ENCODE data around the gene KLF7.

KLF7 gene

DNA sequence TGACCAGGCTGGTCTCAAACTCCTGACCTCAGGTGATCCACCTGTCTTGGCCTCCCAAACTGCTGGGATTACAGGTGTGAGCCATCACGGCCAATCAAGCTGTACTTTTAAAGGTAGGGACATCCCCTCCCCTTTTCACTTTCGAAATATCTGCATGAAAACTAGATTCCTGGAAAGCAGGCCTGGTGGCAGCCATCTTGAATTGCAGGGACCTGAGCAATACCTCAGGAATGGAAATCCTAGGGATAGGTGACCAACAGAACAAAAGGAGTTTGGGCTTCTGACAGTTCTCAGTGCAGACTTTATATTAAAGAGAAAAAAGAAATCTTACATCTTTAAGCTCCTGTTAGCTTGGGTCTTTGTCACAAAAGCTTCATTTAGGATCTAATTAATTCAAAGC is 62.6 kb downstream of the KLF7 start:
- Histone ChIP-seq H3K27ac (ENCODE audit: low read depth, low read length) (no peak overlapping the region), H3K4me3 (ENCODE audit: low read depth in 1 of 5, low read length in 5 of 5) (no peak overlapping the region), H3K27me3 (ENCODE audit: control insufficient read depth in 5 of 5, insufficient read depth in 4 of 5, low read length in 5 of 5) (no peaks in the 10 kb centered on the region), H3K4me1 (ENCODE audit: control insufficient read depth in 5 of 5, insufficient read depth in 5 of 5, low read length in 5 of 5) (peaks cover 0 to 9% (median 0%) of the 10 kb centered on the region in 5 donors), H3K9ac (ENCODE audit: low read length in 5 of 5) (no peak overlapping the region), H3K9me3 (ENCODE audit: control insufficient read depth in 5 of 5, low read length in 5 of 5) (no peaks in the 10 kb centered on the region), H3K36me3 (ENCODE audit: control insufficient read depth in 5 of 5, insufficient read depth in 5 of 5, low read length in 5 of 5) (peaks cover 3 to 48% (median 21%) of the 10 kb centered on the region in 5 donors)

DNA sequence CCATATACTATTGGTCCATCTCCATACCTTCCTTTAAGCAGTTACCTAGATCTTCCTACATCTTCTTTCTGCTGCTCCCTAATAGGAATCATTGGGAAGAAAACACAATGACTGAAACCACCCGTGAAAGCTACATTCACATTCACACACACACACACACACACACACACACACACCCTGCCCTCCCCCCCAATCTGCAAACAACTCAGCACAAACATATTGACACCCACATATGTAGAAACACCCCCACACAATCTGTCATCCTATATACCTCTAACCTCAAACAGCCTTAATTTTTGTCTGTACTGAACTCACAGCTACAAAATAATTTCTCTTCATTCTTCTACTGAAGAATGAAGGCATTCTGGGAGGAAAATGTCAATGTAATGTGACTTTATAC is 63.8 kb downstream of the KLF7 start:
- H3K9ac ChIP-seq (ENCODE audit: low read length in 5 of 5) = no peak overlapping the region
- H3K27me3 ChIP-seq (ENCODE audit: control insufficient read depth in 5 of 5, insufficient read depth in 4 of 5, low read length in 5 of 5) = no peaks in the 10 kb centered on the region
- H3K4me1 ChIP-seq (ENCODE audit: control insufficient read depth in 5 of 5, insufficient read depth in 5 of 5, low read length in 5 of 5) = peaks cover 0 to 5% (median 0%) of the 10 kb centered on the region in 5 donors
- no peak overlapping the region for H3K4me3 ChIP-seq (ENCODE audit: low read depth in 1 of 5, low read length in 5 of 5)
- no peaks in the 10 kb centered on the region for H3K9me3 ChIP-seq (ENCODE audit: control insufficient read depth in 5 of 5, low read length in 5 of 5)
- H3K27ac ChIP-seq (ENCODE audit: low read depth, low read length) = no peak overlapping the region
- H3K36me3 ChIP-seq (ENCODE audit: control insufficient read depth in 5 of 5, insufficient read depth in 5 of 5, low read length in 5 of 5) = peaks cover 3 to 39% (median 18%) of the 10 kb centered on the region in 5 donors

DNA sequence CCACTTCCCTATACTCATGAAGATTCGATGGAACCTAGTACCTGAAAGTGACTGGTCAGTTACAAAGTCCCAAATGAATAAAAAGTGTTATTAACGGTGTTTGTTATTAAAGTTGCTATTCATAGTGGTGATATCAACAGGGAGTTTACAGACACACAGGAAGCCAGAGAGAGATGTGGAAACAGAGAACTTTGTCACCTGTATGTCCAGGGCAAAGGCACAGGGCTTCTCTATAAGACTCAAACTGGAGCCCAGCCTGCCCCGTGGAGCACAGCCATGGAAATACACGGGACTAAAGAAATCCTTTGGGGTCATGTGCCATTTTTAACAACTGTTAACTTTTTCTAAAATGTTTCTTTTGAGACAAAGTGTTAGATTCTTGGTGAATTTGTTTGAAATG is 68.5 kb downstream of the KLF7 start:
- Histone ChIP-seq H3K4me1 (ENCODE audit: control insufficient read depth in 5 of 5, insufficient read depth in 5 of 5, low read length in 5 of 5) (peaks cover 0 to 9% (median 0%) of the 10 kb centered on the region in 5 donors), H3K4me3 (ENCODE audit: low read depth in 1 of 5, low read length in 5 of 5) (no peak overlapping the region), H3K27ac (ENCODE audit: low read depth, low read length) (no peak overlapping the region), H3K36me3 (ENCODE audit: control insufficient read depth in 5 of 5, insufficient read depth in 5 of 5, low read length in 5 of 5) (peaks cover 0 to 9% (median 0%) of the 10 kb centered on the region in 5 donors), H3K9me3 (ENCODE audit: control insufficient read depth in 5 of 5, low read length in 5 of 5) (no peaks in the 10 kb centered on the region), H3K27me3 (ENCODE audit: control insufficient read depth in 5 of 5, insufficient read depth in 4 of 5, low read length in 5 of 5) (no peaks in the 10 kb centered on the region), H3K9ac (ENCODE audit: low read length in 5 of 5) (peak overlapping the region in 1 of 5 donors; percentile 25)

- H3K36me3 ChIP-seq (ENCODE audit: control insufficient read depth in 5 of 5, insufficient read depth in 5 of 5, low read length in 5 of 5) = peaks cover 0 to 3% (median 0%) of the 10 kb centered on the region in 5 donors
- H3K9me3 ChIP-seq (ENCODE audit: control insufficient read depth in 5 of 5, low read length in 5 of 5) = peaks cover 0 to 3% (median 0%) of the 10 kb centered on the region in 5 donors
- peaks cover 0 to 20% (median 0%) of the 10 kb centered on the region in 5 donors for H3K4me1 ChIP-seq (ENCODE audit: control insufficient read depth in 5 of 5, insufficient read depth in 5 of 5, low read length in 5 of 5)
- no peak overlapping the region for H3K9ac ChIP-seq (ENCODE audit: low read length in 5 of 5)
- no peak overlapping the region for H3K27ac ChIP-seq (ENCODE audit: low read depth, low read length)
- no peak overlapping the region for H3K4me3 ChIP-seq (ENCODE audit: low read depth in 1 of 5, low read length in 5 of 5)
- no peaks in the 10 kb centered on the region for H3K27me3 ChIP-seq (ENCODE audit: control insufficient read depth in 5 of 5, insufficient read depth in 4 of 5, low read length in 5 of 5)
Measured at GRCh38 chr2:207095963-207096362, 69.8 kb downstream of the KLF7 start.

- Histone ChIP-seq H3K9me3 (ENCODE audit: control insufficient read depth in 5 of 5, low read length in 5 of 5) (peaks cover 0 to 3% (median 0%) of the 10 kb centered on the region in 5 donors), H3K27ac (ENCODE audit: low read depth, low read length) (no peak overlapping the region), H3K36me3 (ENCODE audit: control insufficient read depth in 5 of 5, insufficient read depth in 5 of 5, low read length in 5 of 5) (peaks cover 0 to 4% (median 2%) of the 10 kb centered on the region in 5 donors), H3K9ac (ENCODE audit: low read length in 5 of 5) (no peak overlapping the region), H3K4me1 (ENCODE audit: control insufficient read depth in 5 of 5, insufficient read depth in 5 of 5, low read length in 5 of 5) (peaks cover 0 to 41% (median 8%) of the 10 kb centered on the region in 5 donors), H3K4me3 (ENCODE audit: low read depth in 1 of 5, low read length in 5 of 5) (no peak overlapping the region), H3K27me3 (ENCODE audit: control insufficient read depth in 5 of 5, insufficient read depth in 4 of 5, low read length in 5 of 5) (no peaks in the 10 kb centered on the region)
Measured at GRCh38 chr2:207093234-207093633, 72.5 kb downstream of the KLF7 start.

DNA sequence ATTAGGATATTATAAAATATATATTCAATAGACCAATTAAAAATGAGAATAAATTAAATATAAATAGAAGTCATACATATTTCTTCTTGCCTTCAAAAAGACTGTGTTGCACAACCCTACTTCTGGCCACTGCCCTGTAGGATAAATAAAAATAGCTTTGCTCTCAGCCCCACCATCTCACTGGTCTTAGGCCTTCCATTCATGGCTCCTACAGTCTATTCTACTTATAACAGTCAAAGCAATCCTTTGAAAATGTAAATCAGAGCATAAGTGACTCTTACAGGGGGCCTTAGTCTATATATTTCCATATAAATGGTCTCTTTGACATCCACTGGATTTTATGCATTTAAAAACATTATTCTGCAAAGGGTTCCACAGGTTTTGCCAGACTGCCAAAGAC is 72.9 kb downstream of the KLF7 start:
- Histone ChIP-seq H3K27ac (ENCODE audit: low read depth, low read length) (no peak overlapping the region), H3K27me3 (ENCODE audit: control insufficient read depth in 5 of 5, insufficient read depth in 4 of 5, low read length in 5 of 5) (no peaks in the 10 kb centered on the region), H3K36me3 (ENCODE audit: control insufficient read depth in 5 of 5, insufficient read depth in 5 of 5, low read length in 5 of 5) (peaks cover 3 to 7% (median 5%) of the 10 kb centered on the region in 5 donors), H3K4me3 (ENCODE audit: low read depth in 1 of 5, low read length in 5 of 5) (no peak overlapping the region), H3K9ac (ENCODE audit: low read length in 5 of 5) (no peak overlapping the region), H3K9me3 (ENCODE audit: control insufficient read depth in 5 of 5, low read length in 5 of 5) (peaks cover 0 to 3% (median 0%) of the 10 kb centered on the region in 5 donors), H3K4me1 (ENCODE audit: control insufficient read depth in 5 of 5, insufficient read depth in 5 of 5, low read length in 5 of 5) (peaks cover 0 to 41% (median 8%) of the 10 kb centered on the region in 5 donors)

- H3K4me3 ChIP-seq (ENCODE audit: low read depth in 1 of 5, low read length in 5 of 5) = no peak overlapping the region
- no peaks in the 10 kb centered on the region for H3K27me3 ChIP-seq (ENCODE audit: control insufficient read depth in 5 of 5, insufficient read depth in 4 of 5, low read length in 5 of 5)
- H3K4me1 ChIP-seq (ENCODE audit: control insufficient read depth in 5 of 5, insufficient read depth in 5 of 5, low read length in 5 of 5) = peaks cover 0 to 35% (median 8%) of the 10 kb centered on the region in 5 donors
- H3K27ac ChIP-seq (ENCODE audit: low read depth, low read length) = no peak overlapping the region
- peaks cover 0 to 3% (median 0%) of the 10 kb centered on the region in 5 donors for H3K9me3 ChIP-seq (ENCODE audit: control insufficient read depth in 5 of 5, low read length in 5 of 5)
- H3K36me3 ChIP-seq (ENCODE audit: control insufficient read depth in 5 of 5, insufficient read depth in 5 of 5, low read length in 5 of 5) = peaks cover 3 to 16% (median 9%) of the 10 kb centered on the region in 5 donors
- no peak overlapping the region for H3K9ac ChIP-seq (ENCODE audit: low read length in 5 of 5)
Measured at GRCh38 chr2:207091928-207092327, 73.8 kb downstream of the KLF7 start.

DNA sequence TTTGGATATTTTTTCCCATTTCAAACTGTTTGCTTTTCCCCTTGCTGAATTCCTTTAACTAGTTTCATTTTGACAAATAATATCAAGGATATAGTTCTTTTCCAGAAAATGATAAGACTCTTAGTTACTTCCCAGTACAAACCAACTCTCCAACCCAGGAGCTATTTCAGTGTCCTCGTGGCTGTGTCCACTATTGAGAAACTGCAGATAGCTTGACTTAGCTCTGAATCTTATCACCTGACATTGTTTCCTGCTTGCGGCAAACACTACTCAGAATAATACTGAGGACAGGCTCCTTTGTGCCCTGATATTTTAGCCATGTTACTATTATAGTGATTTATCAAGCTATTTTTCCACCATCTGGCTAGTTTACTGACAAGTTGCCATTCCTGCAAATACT is 74.6 kb downstream of the KLF7 start:
- H3K27me3 ChIP-seq (ENCODE audit: control insufficient read depth in 5 of 5, insufficient read depth in 4 of 5, low read length in 5 of 5) = no peaks in the 10 kb centered on the region
- H3K4me3 ChIP-seq (ENCODE audit: low read depth in 1 of 5, low read length in 5 of 5) = no peak overlapping the region
- H3K36me3 ChIP-seq (ENCODE audit: control insufficient read depth in 5 of 5, insufficient read depth in 5 of 5, low read length in 5 of 5) = peaks cover 3 to 24% (median 16%) of the 10 kb centered on the region in 5 donors
- H3K4me1 ChIP-seq (ENCODE audit: control insufficient read depth in 5 of 5, insufficient read depth in 5 of 5, low read length in 5 of 5) = peaks cover 0 to 34% (median 8%) of the 10 kb centered on the region in 5 donors
- no peak overlapping the region for H3K27ac ChIP-seq (ENCODE audit: low read depth, low read length)
- H3K9me3 ChIP-seq (ENCODE audit: control insufficient read depth in 5 of 5, low read length in 5 of 5) = peaks cover 0 to 3% (median 0%) of the 10 kb centered on the region in 5 donors
- H3K9ac ChIP-seq (ENCODE audit: low read length in 5 of 5) = no peak overlapping the region

DNA sequence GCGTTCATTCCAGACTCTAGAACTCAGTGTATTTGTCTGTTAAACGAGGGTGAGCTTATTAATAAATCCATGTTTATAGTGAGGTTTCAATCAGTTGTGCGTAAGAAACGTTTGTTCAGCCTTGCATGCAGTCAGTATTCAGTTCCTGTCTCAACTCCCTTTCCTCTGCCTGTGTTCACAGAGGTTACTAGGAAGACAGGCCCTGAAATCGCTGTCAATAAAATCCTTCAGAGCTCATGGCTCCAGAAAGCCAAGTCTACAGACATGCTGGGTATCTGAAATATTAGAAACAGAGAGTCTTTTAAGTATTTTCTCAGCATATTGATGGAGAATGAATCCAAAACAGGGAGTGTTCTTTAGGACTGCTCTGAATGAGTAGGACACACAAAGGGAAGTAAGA is 75.4 kb downstream of the KLF7 start:
- Histone ChIP-seq H3K4me1 (ENCODE audit: control insufficient read depth in 5 of 5, insufficient read depth in 5 of 5, low read length in 5 of 5) (peaks cover 0 to 34% (median 8%) of the 10 kb centered on the region in 5 donors), H3K27me3 (ENCODE audit: control insufficient read depth in 5 of 5, insufficient read depth in 4 of 5, low read length in 5 of 5) (no peaks in the 10 kb centered on the region), H3K9me3 (ENCODE audit: control insufficient read depth in 5 of 5, low read length in 5 of 5) (peaks cover 0 to 3% (median 0%) of the 10 kb centered on the region in 5 donors), H3K9ac (ENCODE audit: low read length in 5 of 5) (no peak overlapping the region), H3K4me3 (ENCODE audit: low read depth in 1 of 5, low read length in 5 of 5) (no peak overlapping the region), H3K27ac (ENCODE audit: low read depth, low read length) (no peak overlapping the region), H3K36me3 (ENCODE audit: control insufficient read depth in 5 of 5, insufficient read depth in 5 of 5, low read length in 5 of 5) (peaks cover 3 to 31% (median 22%) of the 10 kb centered on the region in 5 donors)

- Histone ChIP-seq H3K27ac (ENCODE audit: low read depth, low read length) (no peak overlapping the region), H3K36me3 (ENCODE audit: control insufficient read depth in 5 of 5, insufficient read depth in 5 of 5, low read length in 5 of 5) (peaks cover 3 to 36% (median 27%) of the 10 kb centered on the region in 5 donors), H3K9me3 (ENCODE audit: control insufficient read depth in 5 of 5, low read length in 5 of 5) (peaks cover 0 to 3% (median 0%) of the 10 kb centered on the region in 5 donors), H3K9ac (ENCODE audit: low read length in 5 of 5) (no peak overlapping the region), H3K4me1 (ENCODE audit: control insufficient read depth in 5 of 5, insufficient read depth in 5 of 5, low read length in 5 of 5) (peaks cover 0 to 32% (median 11%) of the 10 kb centered on the region in 5 donors), H3K27me3 (ENCODE audit: control insufficient read depth in 5 of 5, insufficient read depth in 4 of 5, low read length in 5 of 5) (no peaks in the 10 kb centered on the region), H3K4me3 (ENCODE audit: low read depth in 1 of 5, low read length in 5 of 5) (no peak overlapping the region)
Measured at GRCh38 chr2:207088839-207089238, 76.9 kb downstream of the KLF7 start.

Data from subcutaneous abdominal adipose tissue (tissue), 5 donors.